Ramos (cell line): Measurements from ENCODE around the gene ASB10.

Experiments
- in situ Hi-C: fragments of 300-500 bp; cut with MboI; formaldehyde crosslinking; loops from one replicate; pipeline ENCODE4 v1.14.3; 2022; ENCODE audit warnings: low sequenced_read_pairs; ENCODE audit not compliant: unreplicated experiment

ASB10 gene

GRCh38 chr7:151191544-151191943 lies 4.5 kb upstream of the ASB10 start:
- in situ Hi-C loops, result no loop called here

- in situ Hi-C loops, result no loop called here
These were observed 2.0 kb upstream of the ASB10 start for GRCh38 chr7:151189038-151189437.

- in situ Hi-C loops, result no loop called here
These were observed 1.1 kb upstream of the ASB10 start for GRCh38 chr7:151188252-151188542.

- in situ Hi-C loops, result no loop called here
These were observed 580 bp upstream of the ASB10 start for GRCh38 chr7:151187409-151188251.

- in situ Hi-C loops, result no loop called here
These were observed 1.0 kb downstream of the ASB10 start for GRCh38 chr7:151185762-151186639.

- in situ Hi-C loops, result no loop called here
These were observed 6.0 kb downstream of the ASB10 start for GRCh38 chr7:151181011-151181431.

GRCh38 chr7:151179946-151180345 lies 7.1 kb downstream of the ASB10 start:
- in situ Hi-C loops, result no loop called here

GRCh38 chr7:151179287-151179860 lies 7.7 kb downstream of the ASB10 start:
- in situ Hi-C loops, result no loop called here

- in situ Hi-C loops, result no loop called here
These were observed 8.2 kb downstream of the ASB10 start for GRCh38 chr7:151178831-151179230.

- in situ Hi-C loops, result no loop called here
These were observed 8.8 kb downstream of the ASB10 start for GRCh38 chr7:151178236-151178635.

- in situ Hi-C loops, result no loop called here
These were observed 9.7 kb downstream of the ASB10 start for GRCh38 chr7:151177310-151177709.

- in situ Hi-C loops, result no loop called here
These were observed 10.6 kb downstream of the ASB10 start for GRCh38 chr7:151176401-151176800.

GRCh38 chr7:151175793-151176311 lies 11.2 kb downstream of the ASB10 start:
- in situ Hi-C loops, result no loop called here

GRCh38 chr7:151175047-151175792 lies 11.8 kb downstream of the ASB10 start:
- in situ Hi-C loops, result no loop called here

GRCh38 chr7:151174246-151175046 lies 12.6 kb downstream of the ASB10 start:
- in situ Hi-C loops, result no loop called here

GRCh38 chr7:151173386-151174245 lies 13.4 kb downstream of the ASB10 start:
- in situ Hi-C loops, result no loop called here

- in situ Hi-C loops, result no loop called here
These were observed 14.5 kb downstream of the ASB10 start for GRCh38 chr7:151172273-151173141.

GRCh38 chr7:151168787-151169162 lies 18.3 kb downstream of the ASB10 start:
- in situ Hi-C loops, result no loop called here
